CD4-positive, alpha-beta T cell (primary cell): ENCODE measurements around the gene FBXL12. TPM values are rescaled to one million over a fixed set of nuclear protein-coding genes. Genes with fewer than 3 reads are reported as not detected.

ENCODE experiments used
- ATAC-seq: fragments of 200-7000 bp; cut with Tn5 transposase; one replicate; pipeline ENCODE4 v1.10.0; 2022; ENCODE audit warnings: mild to moderate bottlenecking; ENCODE audit not compliant: poor library complexity
- CTCF ChIA-PET: fragments of 350-600 bp; sonication (Branson Sonifier 250); formaldehyde crosslinking; loops from one replicate; lab custom pipeline; 2021; ENCODE audit warnings: antibody characterized with exemption, inconsistent platforms; lab: Charles Lee
- POLR2A ChIA-PET: fragments of 350-600 bp; sonication (Branson Sonifier 250); formaldehyde crosslinking; loops from one replicate; lab custom pipeline; 2021; ENCODE audit warnings: antibody characterized with exemption, inconsistent platforms; lab: Charles Lee
- DNase-seq, 14 experiments: peaks; one replicate each; pipeline ENCODE4 v3.0.0-alpha.2; 2013 to 2020; ENCODE audit warnings: mixed read lengths in 2 of 14
- H3K27ac ChIP-seq, 2 donors: one replicate each; pipeline versions ENCODE4 v1.5.1 to v1.7.0; 2013; ENCODE audit warnings: low read length in 2 of 2, low read depth in 1 of 2, mild to moderate bottlenecking in 1 of 2
- H3K27me3 ChIP-seq, 2 experiments: 1 replicate in 1 of 2; 2 replicates in 1 of 2; pipeline versions ENCODE4 v1.6.1 to v1.7.0; 2013; ENCODE audit warnings: low read length in 2 of 2, control low read depth in 1 of 2, mild to moderate bottlenecking in 1 of 2, moderate library complexity in 1 of 2; ENCODE audit not compliant: insufficient read depth in 2 of 2, control insufficient read depth in 1 of 2
- H3K36me3 ChIP-seq: one replicate; pipeline ENCODE4 v1.6.1; 2013; ENCODE audit warnings: low read length, control low read depth; ENCODE audit not compliant: insufficient read depth
- H3K4me1 ChIP-seq: one replicate; pipeline ENCODE4 v1.6.1; 2013; ENCODE audit warnings: low read length, control low read depth; ENCODE audit not compliant: insufficient read depth
- H3K4me3 ChIP-seq: one replicate; pipeline ENCODE4 v1.5.1; 2013; ENCODE audit warnings: mild to moderate bottlenecking, low read length, moderate library complexity
- H3K9me3 ChIP-seq, 2 experiments: 1 replicate in 1 of 2; 2 replicates in 1 of 2; pipeline versions ENCODE4 v1.6.1 to v1.7.0; 2013; ENCODE audit warnings: low read length in 2 of 2, mild to moderate bottlenecking in 2 of 2, control low read depth in 1 of 2, moderate library complexity in 1 of 2; ENCODE audit not compliant: control insufficient read depth in 1 of 2, insufficient read depth in 1 of 2
- H3K27ac Mint-ChIP-seq: one replicate; pipeline ENCODE4 v1.8.0; 2020; ENCODE audit warnings: mixed read lengths
- H3K27me3 Mint-ChIP-seq: one replicate; pipeline ENCODE4 v1.8.0; 2021; ENCODE audit warnings: mixed read lengths
- H3K36me3 Mint-ChIP-seq: one replicate; pipeline ENCODE4 v1.8.0; 2021; ENCODE audit warnings: low read depth, mixed read lengths
- H3K4me1 Mint-ChIP-seq: one replicate; pipeline ENCODE4 v1.8.0; 2021; ENCODE audit warnings: low read depth, mixed read lengths
- H3K4me3 Mint-ChIP-seq: one replicate; pipeline ENCODE4 v1.8.0; 2020; ENCODE audit warnings: mild to moderate bottlenecking, mixed read lengths
- H3K9me3 Mint-ChIP-seq: one replicate; pipeline ENCODE4 v1.8.0; 2020; ENCODE audit warnings: mixed read lengths
- CTCF ChIP-seq: fragments of 200-600 bp; IDR thresholded peaks from one replicate; pipeline ENCODE4 v1.8.0; 2022; ENCODE audit warnings: antibody characterized with exemption, mild to moderate bottlenecking
- intact Hi-C, 2 experiments: fragments of 100-400 bp; cut with DNase I in 1 of 2; cut with micrococcal nuclease in 1 of 2; formaldehyde crosslinking; loops; one replicate each; pipeline versions ENCODE4 v1.15.1 to v1.9.0; 2023 to 2025; cut with DNase I, micrococcal nuclease
- total RNA-seq, 174 experiments: library from RNA in 2 of 174; stranded (reverse) in 2 of 174; gene quantifications; one replicate each; pipeline ENCODE4 v1.2.3 and lab custom pipeline; 2021 to 2026

Gene FBXL12
- total RNA-seq, 2 experiments from 2014 or later = 33.4 to 38.4 TPM

- Mint-ChIP-seq H3K9me3 (no peaks in the 10 kb centered on the region), H3K27ac (no peak overlapping the region), H3K4me1 (peaks cover 51% of the 10 kb centered on the region), H3K27me3 (no peaks in the 10 kb centered on the region), H3K36me3 (peaks cover 75% of the 10 kb centered on the region), H3K4me3 (no peak overlapping the region)
- Histone ChIP-seq H3K36me3 (peaks cover 49% of the 10 kb centered on the region), H3K4me3 (no peak overlapping the region), H3K27me3 (no peaks in the 10 kb centered on the region), H3K9me3 (no peaks in the 10 kb centered on the region), H3K27ac (no peak overlapping the region), H3K4me1 (peaks cover 34% of the 10 kb centered on the region)
- DNase-seq (no peak), ATAC-seq (no peak)
- intact Hi-C loops = loop anchor here in 1 of 2 experiments (2.0 to 10.0 kb wide), 3 partner anchors 15 to 375 kb away; no protein-coding TSS in a partner anchor
- POLR2A ChIA-PET = no interaction called here
- no peak for TF ChIP-seq CTCF
- CTCF ChIA-PET = no interaction called here
Observed at GRCh38 chr19:9849791-9850190, 30.9 kb upstream of the FBXL12 start.

- intact Hi-C loops = loop anchor here (1.0 to 2.0 kb wide), 2 partner anchors 16 to 66 kb away; no protein-coding TSS in a partner anchor
- peaks cover 0 to 4% of the 10 kb centered on the region in 2 experiments for H3K9me3 ChIP-seq
- H3K27me3 ChIP-seq = no peaks in the 10 kb centered on the region
- DNase-seq (no peak), ATAC-seq (no peak)
- Mint-ChIP-seq H3K9me3 (no peaks in the 10 kb centered on the region), H3K36me3 (peaks cover 74% of the 10 kb centered on the region), H3K27me3 (no peaks in the 10 kb centered on the region), H3K4me1 (peaks cover 41% of the 10 kb centered on the region), H3K4me3 (no peak overlapping the region), H3K27ac (no peak overlapping the region)
- POLR2A ChIA-PET = no interaction called here
- H3K4me3 ChIP-seq = no peak overlapping the region
- H3K27ac ChIP-seq = no peak overlapping the region
- H3K36me3 ChIP-seq = peaks cover 57% of the 10 kb centered on the region
- CTCF ChIA-PET = no interaction called here
- no peak for TF ChIP-seq CTCF
- peaks cover 25% of the 10 kb centered on the region for H3K4me1 ChIP-seq
Observed at GRCh38 chr19:9848762-9849161, 29.9 kb upstream of the FBXL12 start.

- H3K27me3 Mint-ChIP-seq = no peaks in the 10 kb centered on the region
- no peak overlapping the region for H3K27ac Mint-ChIP-seq
- no peak overlapping the region for H3K4me3 Mint-ChIP-seq
- intact Hi-C loops = loop anchor here (1.0 to 2.0 kb wide), 2 partner anchors 17 to 66 kb away; no protein-coding TSS in a partner anchor
- H3K36me3 Mint-ChIP-seq = peaks cover 74% of the 10 kb centered on the region
- ATAC-seq (peak; percentile 68), DNase-seq (peak in 13 of 14 experiments; percentile 27 to 73 (median 50))
- ChIA-PET CTCF (no interaction called here), POLR2A (no interaction called here)
- peak; percentile 71 for TF ChIP-seq CTCF
- Histone ChIP-seq H3K27ac (no peak overlapping the region), H3K9me3 (peaks cover 0 to 11% of the 10 kb centered on the region in 2 experiments), H3K4me1 (peaks cover 25% of the 10 kb centered on the region), H3K36me3 (peaks cover 60% of the 10 kb centered on the region), H3K27me3 (no peaks in the 10 kb centered on the region), H3K4me3 (no peak overlapping the region)
- H3K4me1 Mint-ChIP-seq = peaks cover 34% of the 10 kb centered on the region
- no peaks in the 10 kb centered on the region for H3K9me3 Mint-ChIP-seq
Observed at GRCh38 chr19:9848060-9848459, 29.2 kb upstream of the FBXL12 start.
